Spleen (tissue), 7 donors: ENCODE results near the gene PDIA5.

Source experiments
- POLR2A ChIP-seq, 3 donors: fragments of 450-650 bp; IDR thresholded peaks; one replicate each; pipeline ENCODE4 v1.5.1; 2017; ENCODE audit warnings: antibody characterized with exemption in 3 of 3, mild to moderate bottlenecking in 1 of 3
- POLR2AphosphoS5 ChIP-seq, 3 donors: sonication (generic); formaldehyde crosslinking; IDR thresholded peaks; one replicate each; pipeline ENCODE4 v1.5.1; 2017; ENCODE audit warnings: antibody characterized with exemption in 3 of 3
- TF ChIP-seq, protein P1 (sequence below), 11 experiments: fragments of 200-600 bp in 7 of 11; fragments of 450-650 bp in 4 of 11; sonication (generic) in 4 of 11; IDR thresholded peaks in 8 of 11; conservative IDR thresholded peaks in 3 of 11; 1 replicate in 7 of 11; 2 replicates in 4 of 11; pipeline versions ENCODE4 v1.4.0 to v1.8.0; 2016 to 2021; ENCODE audit warnings: antibody characterized with exemption in 11 of 11, inconsistent platforms in 4 of 11, mild to moderate bottlenecking in 1 of 11
- donor health status: DM: no; HTN: no; CAD: no; lungs with moderate emphysema.
- donor health status: DM: no; HTN: no; CAD: no.
- donor health status: DM: no; HTN: no; CAD: no.

DNA sequence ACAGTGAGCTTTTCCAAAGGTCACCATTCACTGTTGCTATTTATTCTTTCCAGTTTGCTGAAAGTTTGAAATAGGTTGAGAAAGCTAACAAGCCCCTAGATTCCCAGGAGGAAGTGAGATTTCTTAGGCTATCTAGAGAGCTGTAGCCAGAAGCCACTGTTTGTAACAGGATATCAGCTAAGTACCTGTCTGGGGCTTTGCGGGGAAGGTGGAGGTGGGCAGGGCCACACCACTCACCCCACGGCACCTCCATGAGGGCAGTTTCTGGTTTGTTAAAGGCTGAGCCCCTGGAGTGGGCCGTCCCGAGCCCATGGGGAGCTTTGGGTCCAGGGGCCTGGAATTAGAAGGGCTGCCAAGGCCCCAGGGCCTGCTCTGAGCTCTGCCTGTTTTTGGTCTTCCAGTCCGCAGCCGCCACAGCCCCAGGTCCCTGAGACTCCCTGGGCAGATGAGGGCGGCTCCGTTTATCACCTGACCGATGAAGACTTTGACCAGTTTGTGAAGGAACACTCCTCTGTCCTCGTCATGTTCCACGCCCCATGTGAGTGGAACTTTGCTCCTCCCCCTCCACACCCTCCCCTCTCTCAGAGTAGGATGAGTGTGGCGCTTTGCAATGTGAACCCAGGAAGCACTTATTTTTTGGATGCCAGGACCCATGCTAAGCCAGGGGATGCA lies 63.4 kb downstream of the PDIA5 start:
- TF ChIP-seq, protein P1, sequence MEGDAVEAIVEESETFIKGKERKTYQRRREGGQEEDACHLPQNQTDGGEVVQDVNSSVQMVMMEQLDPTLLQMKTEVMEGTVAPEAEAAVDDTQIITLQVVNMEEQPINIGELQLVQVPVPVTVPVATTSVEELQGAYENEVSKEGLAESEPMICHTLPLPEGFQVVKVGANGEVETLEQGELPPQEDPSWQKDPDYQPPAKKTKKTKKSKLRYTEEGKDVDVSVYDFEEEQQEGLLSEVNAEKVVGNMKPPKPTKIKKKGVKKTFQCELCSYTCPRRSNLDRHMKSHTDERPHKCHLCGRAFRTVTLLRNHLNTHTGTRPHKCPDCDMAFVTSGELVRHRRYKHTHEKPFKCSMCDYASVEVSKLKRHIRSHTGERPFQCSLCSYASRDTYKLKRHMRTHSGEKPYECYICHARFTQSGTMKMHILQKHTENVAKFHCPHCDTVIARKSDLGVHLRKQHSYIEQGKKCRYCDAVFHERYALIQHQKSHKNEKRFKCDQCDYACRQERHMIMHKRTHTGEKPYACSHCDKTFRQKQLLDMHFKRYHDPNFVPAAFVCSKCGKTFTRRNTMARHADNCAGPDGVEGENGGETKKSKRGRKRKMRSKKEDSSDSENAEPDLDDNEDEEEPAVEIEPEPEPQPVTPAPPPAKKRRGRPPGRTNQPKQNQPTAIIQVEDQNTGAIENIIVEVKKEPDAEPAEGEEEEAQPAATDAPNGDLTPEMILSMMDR (IDR thresholded peaks at IDR 0.05 in 8 of 11, conservative IDR thresholded peaks at IDR 0.05 in 3 of 11) = no peak
- TF ChIP-seq POLR2AphosphoS5 (IDR thresholded peaks at IDR 0.05) (no peak), POLR2A (IDR thresholded peaks at IDR 0.05) (no peak)
